GM18909 (cell line): ENCODE data around the gene TMEM132C.

ENCODE experiments used
- ATAC-seq: cut with Tn5 transposase; IDR thresholded peaks from one replicate; pipeline ENCODE4 v1.9.1; 2021; ENCODE audit warnings: mild to moderate bottlenecking; ENCODE audit not compliant: unreplicated experiment, poor library complexity

Gene TMEM132C

DNA sequence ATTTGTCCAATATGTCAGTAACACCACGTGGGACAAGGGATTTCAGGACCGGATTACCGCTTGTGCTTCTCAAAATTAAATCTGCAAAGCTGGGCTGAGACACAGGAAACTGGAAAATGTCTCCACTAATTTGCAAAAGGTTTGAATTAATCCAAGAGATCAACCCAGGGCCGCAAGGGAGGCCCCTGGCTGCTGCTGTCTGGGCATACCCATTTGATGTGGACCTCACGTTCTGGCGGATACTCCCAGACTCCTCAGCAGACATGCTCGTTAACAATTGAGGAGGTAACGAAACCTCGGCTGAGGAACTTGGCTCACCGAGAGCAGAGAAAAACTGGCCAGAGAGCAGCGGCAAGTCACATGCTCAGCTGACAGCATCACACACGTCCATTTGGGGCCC lies 376.2 kb downstream of the TMEM132C start:
- no peak for ATAC-seq

DNA sequence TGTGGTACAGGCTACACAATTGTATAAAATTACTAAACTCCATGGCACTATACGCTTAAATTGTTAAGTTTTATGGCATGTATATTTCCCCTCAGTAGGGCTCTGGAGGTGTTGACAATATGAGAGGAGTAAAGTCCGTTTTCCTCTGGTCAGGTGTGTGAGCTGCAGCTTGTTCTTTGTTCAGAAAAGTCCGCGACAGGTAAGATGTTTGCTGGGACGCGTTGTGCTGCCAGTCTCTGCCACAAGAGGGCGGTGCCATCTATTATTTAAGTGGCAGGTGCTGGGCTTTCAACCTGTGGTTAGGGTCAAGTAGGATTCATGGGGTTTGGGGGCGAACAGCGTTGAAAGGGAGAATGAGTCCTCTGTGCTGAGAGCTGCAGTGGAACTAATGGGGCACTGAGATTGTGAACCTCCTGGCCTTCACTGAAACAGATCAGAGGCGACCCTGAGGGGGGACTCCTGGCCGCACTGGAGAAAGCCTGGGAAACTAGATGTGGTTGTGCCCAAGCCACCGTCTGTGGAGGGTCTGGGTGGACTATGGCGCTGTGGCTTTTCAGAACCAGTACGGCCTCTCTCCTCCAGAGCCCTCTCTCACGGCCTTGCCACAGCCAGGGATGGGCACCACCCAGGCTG lies 377.8 kb downstream of the TMEM132C start:
- peak; percentile 67 for ATAC-seq

DNA sequence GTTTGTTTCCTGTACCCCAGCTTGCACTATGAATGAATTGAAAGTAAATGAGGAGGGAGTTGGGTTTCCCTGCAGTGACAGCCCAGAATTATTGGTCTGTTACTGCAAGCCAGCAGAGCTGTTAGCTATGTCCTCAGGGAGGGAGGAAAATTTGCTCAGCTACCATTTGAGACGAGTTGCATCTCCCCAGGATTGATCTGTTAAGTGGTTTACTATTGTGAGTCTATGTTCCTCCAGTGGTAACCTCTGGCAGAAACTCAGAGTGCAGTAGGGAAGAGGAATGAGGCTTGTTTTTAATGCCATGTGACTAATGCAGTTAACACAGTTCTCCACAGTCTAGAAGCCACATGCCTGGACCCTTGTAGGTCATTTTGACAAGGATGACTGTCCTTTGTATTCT lies 382.9 kb downstream of the TMEM132C start:
- no peak for ATAC-seq

DNA sequence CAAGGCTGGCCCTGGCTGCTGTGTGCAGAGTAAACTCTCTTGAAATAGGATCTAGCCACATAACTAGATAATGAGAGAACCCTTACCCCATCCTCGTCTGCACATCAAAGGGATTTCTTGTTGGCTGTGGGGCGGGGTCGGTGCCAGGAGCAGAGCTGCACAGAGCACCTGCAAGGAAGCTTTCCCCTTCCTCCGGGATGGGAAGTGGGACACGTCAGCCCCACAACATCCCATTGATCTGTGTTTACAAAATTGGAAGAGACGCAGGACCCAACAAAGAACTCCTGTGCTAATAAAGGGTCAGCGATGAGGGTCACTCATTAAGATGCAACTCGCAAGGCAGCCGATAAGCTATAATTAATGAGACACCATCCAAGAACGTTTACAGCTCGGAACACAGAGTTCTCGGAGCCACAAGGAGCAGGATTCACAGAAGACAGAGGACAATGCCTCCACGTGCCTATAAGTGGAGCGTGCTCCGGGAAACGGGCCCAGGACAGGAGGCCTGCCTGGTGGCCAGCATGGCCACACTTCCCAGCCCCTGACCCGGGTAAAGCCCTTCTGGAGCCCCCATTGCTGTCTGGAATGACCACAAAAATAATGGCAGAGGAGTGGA lies 385.3 kb downstream of the TMEM132C start:
- ATAC-seq = no peak

DNA sequence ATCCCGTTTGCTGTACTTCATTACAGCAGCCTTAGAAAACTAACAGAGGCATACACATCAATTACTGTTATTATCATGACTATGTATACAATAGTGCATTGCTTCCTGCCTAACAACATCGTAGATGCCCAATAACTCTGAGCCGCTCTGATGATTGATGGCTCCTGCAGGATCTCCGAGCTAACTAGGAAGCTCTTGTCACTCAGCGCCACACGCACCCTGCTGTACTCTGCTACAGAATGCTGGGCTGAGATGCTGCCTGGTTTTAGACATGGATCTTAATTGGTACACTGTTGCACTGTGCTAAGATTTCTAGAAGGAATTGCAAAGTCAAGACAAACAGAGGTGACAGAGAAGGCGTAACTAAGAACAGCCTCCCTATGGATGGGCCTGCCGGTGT lies 387.5 kb downstream of the TMEM132C start:
- no peak for ATAC-seq

DNA sequence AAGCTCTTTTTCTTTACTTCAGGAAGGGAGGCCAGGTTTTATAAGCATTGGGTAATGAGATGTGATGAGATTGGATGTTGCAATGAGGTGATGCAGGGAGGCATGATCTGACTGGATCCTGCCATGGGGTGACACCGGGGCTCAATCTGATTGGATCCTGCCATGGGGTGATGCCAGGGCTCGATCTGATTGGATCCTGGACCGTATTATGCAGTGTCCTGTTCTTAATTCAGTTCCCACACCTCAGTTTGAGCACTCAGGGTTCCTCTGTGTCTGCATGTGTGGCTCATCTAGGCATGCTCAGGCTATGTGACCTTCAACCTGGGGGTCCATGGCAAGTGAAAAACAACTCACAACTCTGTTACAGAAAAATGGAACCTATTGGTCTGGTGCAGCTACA lies 390.4 kb downstream of the TMEM132C start:
- no peak for ATAC-seq

DNA sequence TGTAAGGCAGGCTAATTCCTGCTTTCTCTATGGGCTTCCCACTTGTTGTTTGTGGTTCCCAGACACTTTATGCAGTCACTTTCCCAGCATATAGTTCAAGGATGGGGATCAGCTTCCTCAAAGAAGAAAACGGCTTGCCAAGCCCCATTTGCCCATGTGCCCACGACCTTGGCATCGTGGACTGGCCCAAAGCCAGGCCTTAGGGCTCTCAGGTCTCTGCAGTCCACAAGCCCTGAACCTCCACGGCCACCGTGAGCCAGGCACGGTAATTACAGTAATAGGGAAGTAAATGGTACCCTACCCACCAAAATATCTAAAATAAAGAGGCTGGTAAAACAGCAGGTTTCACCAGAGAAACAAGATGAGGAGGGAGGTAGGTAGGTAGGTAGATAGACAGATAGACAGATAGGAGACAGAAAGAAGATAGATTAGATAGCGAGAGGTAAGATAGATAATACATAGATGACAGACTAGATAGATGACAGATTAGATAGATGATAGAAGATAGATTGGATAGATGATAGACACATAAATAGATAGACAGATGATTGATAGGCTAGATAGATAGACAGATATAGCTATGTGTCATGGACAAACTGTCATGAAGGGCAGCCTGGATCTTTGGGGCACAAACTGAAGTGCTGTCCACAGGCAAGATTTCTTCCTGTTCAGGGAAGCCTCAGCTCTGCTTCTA lies 393.7 kb downstream of the TMEM132C start:
- ATAC-seq = no peak

DNA sequence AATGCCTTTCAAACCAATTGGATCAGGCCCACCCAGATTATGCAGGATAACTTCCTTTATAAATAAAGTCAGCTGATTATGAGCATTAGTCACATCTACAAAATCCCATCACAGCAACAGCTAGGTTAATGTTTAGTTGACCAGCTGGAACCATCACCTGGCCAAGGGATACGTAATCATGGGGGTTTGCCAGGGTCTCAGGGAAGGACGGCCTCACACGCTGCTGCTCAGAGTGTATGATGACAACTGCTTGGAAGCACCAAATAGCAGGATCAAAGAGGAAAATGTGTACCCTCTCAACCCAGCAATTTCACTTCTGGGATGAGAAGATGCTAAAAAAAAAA lies 394.2 kb downstream of the TMEM132C start:
- ATAC-seq = no peak

DNA sequence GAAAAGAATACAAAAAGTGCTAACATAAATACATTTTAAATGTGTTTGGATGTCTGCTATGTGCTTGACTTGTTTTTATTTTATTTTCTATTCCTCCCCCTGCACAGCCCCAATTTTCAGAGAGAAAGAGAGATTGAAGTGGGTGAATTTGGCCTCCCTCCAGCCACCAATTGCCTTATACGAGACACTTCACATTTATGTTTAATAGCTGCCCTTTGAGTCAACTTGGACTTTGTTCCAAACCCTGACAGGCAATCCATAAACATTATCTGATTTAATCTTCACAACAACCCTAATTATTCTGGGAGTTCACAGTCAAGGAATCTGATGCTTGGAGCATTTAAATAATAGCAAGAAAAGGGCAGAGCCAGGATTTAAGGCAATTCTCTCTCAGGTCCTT lies 395.1 kb downstream of the TMEM132C start:
- no peak for ATAC-seq

DNA sequence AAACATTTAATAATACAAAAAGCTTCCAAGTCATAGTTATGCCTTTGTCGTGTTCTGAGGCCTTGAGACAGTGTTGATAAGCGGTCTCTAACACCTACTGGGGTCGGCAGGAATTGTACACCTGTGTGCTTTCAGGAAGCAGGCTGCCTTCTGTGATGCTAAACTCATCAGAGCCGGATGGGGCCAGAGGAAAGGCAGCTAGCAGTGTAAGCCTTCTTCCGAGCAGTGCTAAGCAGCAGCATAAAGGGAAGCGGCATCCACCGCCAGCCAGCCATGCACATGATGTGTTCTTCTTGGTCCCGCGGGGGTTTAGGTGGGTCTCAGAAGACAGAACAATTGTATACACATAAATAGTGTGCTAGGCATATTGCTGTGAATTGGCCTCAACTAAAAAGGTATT lies 397.5 kb downstream of the TMEM132C start:
- ATAC-seq = no peak

DNA sequence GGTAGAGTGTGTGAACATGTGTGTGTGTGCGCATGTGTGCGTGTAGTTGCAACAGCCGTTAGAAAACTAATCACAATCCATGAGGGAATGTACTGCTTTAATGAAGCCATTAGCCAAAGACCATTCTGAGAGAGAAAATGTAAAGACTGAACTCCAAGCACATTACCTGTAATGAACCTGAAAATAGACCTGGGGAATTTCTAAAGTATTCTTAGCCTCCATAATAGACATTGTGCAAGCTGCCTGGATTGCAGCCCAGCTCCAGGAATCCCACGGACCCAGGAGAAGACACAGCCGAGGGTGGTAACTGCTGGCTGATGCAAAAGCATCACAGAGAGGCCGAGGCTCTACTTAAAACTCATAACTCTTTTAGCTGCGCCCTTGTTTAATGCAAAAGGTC lies 400.2 kb downstream of the TMEM132C start:
- ATAC-seq = no peak

DNA sequence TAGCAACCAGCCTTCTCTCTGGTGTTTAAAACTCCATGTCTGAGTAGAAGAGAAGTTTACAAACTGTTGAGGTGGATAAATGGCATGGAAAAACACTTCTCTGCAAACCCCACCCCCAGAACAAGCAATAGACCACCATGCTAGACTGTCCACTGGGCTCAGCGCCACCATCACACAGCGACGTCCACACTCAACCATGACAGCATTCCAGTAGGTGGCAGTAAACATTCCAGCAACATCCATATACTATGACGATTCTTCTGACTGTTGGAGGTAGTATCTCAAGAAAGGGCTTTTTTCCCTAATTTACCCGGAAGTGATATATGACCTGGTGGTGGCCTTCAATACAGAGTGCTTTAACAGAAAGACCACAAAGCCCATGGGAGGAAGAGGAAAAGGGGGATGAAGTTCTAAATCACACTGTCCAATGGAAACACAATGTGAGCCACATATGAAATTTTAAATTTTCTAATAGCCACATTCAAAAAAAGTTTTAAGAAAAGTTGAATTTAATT lies 404.6 kb downstream of the TMEM132C start:
- ATAC-seq = no peak

DNA sequence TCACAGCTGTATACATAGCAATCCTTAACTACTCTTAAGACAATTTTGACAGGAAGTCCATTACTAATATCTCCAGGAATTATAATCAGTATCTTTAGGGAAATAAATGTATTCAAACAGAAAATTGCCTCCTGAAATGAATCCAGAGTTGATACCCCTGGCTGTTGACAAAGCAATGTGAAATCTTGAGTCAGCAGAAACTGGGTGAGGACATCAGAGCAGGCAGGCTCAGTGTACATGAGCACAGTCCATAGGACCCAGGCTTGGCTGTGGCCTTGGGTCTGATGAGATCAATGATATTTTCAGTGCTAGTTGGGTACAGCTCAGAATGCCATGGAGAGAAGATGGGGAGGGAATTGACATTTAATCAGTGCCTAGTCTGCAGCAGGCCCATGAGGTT lies 405.5 kb downstream of the TMEM132C start:
- ATAC-seq = no peak

DNA sequence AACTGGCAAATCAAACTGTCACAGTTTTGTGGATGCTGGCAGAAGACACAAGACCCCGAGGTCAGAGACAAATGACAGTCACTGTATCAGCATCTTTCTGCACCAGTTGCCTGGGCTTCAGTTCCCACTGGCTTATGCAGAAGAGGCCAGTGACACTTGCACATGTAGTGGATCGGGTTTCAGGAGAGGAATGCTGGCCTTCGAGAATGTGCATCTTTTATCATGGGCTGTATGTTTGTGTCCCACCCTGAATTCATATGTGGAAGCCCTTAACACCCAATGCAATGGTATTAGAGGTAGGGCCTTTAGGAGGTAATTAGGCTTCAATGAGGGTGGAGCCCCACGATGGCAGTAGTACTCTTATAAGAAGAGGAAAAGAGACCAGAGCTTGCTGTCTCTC lies 405.9 kb downstream of the TMEM132C start:
- no peak for ATAC-seq

DNA sequence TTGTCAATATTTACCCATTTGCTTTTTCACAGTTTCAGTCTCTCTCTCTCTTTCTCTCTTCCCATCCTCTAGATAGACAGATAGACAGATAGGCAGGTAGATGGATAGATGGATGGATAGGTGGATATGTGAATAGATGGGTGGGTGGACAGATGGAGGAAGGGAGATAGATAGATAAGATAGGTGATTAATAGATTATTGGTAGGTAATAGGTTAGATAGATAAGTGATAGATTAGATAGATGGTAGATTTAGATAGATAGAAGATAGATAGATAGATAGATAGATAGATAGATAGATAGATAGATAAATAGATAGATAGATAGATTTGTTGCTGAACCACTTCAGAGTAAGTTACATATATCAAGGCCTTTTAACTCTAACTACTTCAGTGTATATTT lies 408.6 kb downstream of the TMEM132C start:
- no peak for ATAC-seq

DNA sequence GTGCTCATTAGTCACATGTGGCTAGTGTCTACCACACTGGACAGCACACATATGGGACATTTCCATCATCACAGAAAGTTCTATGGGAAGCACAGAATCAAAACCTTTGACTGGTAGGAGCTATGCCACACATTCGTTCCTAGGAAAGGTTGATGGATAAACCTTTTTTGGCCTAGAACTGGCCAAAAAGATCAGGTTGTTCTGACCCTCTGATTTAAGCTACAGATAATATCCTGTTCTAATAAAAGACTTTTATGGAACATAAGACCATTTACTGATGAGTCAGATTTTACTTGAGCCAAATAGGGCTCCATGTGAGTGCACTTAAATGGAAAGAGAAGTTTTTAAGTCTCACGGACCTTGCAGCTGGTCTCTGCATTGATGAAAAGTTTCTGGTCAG lies 413.6 kb downstream of the TMEM132C start:
- no peak for ATAC-seq

DNA sequence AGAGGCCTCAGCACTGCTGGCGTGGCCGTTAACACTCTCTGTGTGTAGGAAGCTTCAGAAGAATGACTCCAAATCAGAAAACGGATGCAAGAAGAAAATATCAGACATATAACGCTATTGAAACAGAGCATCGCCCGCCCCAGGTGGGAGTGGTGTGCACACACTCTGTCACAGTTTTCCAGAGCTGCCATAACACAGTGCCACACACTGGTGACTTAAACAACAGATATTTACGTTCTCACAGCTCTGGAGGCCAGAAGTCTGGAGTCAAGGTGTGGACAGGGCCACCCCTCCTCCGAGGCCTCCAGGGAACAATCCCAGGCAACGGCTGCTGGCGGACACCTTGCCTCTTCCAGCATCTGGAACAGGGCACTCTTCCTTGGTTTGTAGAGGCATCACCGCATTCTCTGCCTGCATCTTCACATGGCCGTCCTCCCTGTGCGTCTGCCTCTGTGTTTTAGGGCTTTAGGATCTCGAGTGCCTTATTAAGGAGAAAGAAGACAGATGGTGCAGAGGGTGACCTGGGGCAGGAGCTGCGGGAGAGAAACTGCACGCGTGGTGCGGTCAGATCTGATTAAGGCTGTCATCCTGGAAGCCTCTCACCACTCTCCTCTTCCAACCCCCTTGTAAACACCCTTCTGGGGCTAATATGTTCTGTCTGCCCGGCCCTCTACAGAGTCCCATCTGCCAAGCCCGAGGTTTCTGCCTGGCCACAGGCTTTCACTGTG lies 415.7 kb downstream of the TMEM132C start:
- no peak for ATAC-seq

DNA sequence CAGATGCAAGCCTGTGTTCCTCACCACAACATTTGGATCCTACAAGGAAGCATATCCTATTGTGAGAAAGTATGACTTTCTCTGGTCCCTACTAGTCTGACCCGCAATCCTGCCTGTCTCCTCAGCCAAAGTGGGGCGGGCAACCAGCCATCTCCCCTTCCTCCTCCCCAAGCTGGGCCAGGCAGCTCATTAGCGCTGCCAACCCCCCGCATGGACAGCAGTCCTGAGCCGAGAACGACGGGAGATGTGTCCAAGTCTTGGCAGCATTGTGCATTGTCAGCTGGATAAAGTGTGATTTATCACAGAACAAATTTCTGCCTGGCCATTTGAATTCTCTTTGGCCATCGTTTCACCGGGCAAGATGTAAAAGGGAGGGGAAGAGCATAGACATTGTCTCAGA lies 417.4 kb downstream of the TMEM132C start:
- ATAC-seq = no peak

DNA sequence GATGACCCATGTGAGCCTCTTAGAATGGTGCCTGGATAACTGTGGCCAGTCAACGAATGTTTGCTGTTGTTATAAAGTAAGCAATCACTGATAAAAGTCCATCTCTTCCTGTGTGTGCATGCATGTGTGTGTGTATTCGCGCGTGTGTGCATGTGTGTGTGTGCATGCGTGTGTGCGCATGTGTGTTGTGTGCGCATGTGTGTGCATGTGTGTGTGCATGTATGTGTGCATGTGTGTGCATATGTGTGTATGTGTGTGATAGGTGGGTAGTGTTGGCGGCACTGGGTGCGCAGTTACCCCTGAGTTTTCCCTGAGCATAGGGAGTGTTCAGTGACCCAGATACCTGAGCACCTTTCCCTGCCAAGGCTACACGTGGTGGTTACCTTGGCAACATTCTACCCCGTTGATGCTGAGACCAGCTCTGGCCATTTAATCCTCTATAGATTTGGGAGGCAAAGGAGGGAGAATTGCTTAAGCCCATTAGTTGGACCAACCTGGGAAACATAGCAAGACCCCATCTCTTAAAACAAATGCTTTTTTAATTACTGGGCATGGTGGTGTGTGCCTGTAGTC lies 419.0 kb downstream of the TMEM132C start:
- no peak for ATAC-seq

DNA sequence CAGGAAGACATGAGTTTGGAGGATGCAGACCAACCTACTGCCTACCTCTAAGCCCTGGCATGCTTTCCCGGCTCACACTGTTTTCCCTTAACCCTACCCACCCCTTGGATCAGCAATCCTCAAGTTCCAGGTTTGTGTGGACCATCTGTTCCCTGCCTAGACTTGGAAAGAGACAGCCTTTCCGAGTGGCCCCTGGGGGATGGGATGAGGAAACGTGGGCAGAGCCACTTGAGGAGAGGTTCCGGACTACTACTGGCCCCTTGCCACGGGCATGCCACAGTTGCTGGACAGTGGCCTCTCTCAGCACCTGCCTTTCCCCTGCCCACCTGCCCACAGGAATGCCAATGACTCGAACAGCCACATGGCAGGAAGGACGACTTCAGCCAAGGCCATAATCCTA lies 420.9 kb downstream of the TMEM132C start:
- ATAC-seq = no peak

DNA sequence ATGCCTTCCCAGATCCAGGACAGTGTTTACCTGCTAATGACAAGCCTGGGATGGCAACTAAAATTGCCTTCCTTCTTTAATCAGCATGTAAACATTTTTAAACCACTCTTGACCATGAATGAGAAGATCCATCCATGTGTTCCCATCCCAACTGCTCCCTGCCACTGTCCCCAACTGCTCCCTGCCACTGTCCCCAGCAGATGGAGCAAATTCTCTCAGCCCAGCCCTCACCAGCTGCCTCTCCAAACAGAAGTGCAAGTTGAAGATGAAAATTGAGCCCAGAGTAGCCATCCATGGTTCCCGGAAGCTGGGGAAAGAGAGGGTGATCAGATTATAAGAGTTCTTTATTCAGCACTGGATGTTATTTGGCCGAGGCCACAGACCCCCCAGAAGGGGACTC lies 423.7 kb downstream of the TMEM132C start:
- no peak for ATAC-seq
